GM21360 (cell line): Measurements from ENCODE around the gene ZNF791.
"Not testable (repeated sequence)": the region's sequence is repeated elsewhere in the genome, so short reads cannot be mapped to it uniquely, and the experiment has no call there.

Source experiments
- ATAC-seq: cut with Tn5 transposase; IDR thresholded peaks from one replicate; pipeline ENCODE4 v1.9.1; 2021; ENCODE audit warnings: mild to moderate bottlenecking, moderate library complexity; ENCODE audit not compliant: unreplicated experiment

ZNF791 gene

GRCh38 chr19:12665671-12666264 lies 55.0 kb downstream of the ZNF791 start:
- ATAC-seq, result no peak

- peak; percentile 41 for ATAC-seq
These were observed 55.7 kb downstream of the ZNF791 start, which contains the start of the genes MAN2B1 and WDR83 for GRCh38 chr19:12666265-12667048. TSS of gene MAN2B1 (minus strand) at chr19:12666742. CDS start at chr19:12666701, 41 bp downstream. TSS of gene WDR83 (plus strand) at chr19:12666807. CDS start at chr19:12669791, 2,984 bp downstream.

- no peak for ATAC-seq
These were observed 57.1 kb downstream of the ZNF791 start for GRCh38 chr19:12667731-12668302.

- no peak for ATAC-seq
These were observed 57.6 kb downstream of the ZNF791 start for GRCh38 chr19:12668346-12668745.

GRCh38 chr19:12668932-12669269 lies 58.2 kb downstream of the ZNF791 start:
- ATAC-seq, result no peak

GRCh38 chr19:12669270-12670158 lies 58.8 kb downstream of the ZNF791 start:
- ATAC-seq, result no peak

- ATAC-seq, result no peak
These were observed 59.6 kb downstream of the ZNF791 start for GRCh38 chr19:12670159-12670928.

GRCh38 chr19:12672744-12673143 lies 62.0 kb downstream of the ZNF791 start:
- ATAC-seq, result no peak

GRCh38 chr19:12675399-12675798 lies 64.7 kb downstream of the ZNF791 start:
- no peak for ATAC-seq

GRCh38 chr19:12675940-12676339 lies 65.2 kb downstream of the ZNF791 start:
- ATAC-seq, result no peak

GRCh38 chr19:12676384-12676792 lies 65.7 kb downstream of the ZNF791 start:
- ATAC-seq, result no peak

- ATAC-seq, result no peak
These were observed 66.2 kb downstream of the ZNF791 start for GRCh38 chr19:12676928-12677327.

- not testable (repeated sequence) for ATAC-seq
These were observed 67.3 kb downstream of the ZNF791 start for GRCh38 chr19:12678039-12678438.

- ATAC-seq, result no peak
These were observed 69.3 kb downstream of the ZNF791 start for GRCh38 chr19:12680034-12680433.

- peak; percentile 58 for ATAC-seq
These were observed 70.6 kb downstream of the ZNF791 start, which contains the start of gene DHPS for GRCh38 chr19:12681074-12681987. TSS of gene DHPS (minus strand) at chr19:12681880. CDS start at chr19:12681766, 114 bp downstream.
